Measurements from ENCODE around the gene RHOBTB1.

RHOBTB1 gene

GRCh38 chr10:60965696-60966095, 21.7 kb upstream of the RHOBTB1 start:
- Histone ChIP-seq H3K9ac (ENCODE audit: low read depth, low read length, poor library complexity, severe bottlenecking) (no peak overlapping the region), H2AFZ (ENCODE audit: low read length) (no peak overlapping the region), H3K9me2 (replicated peaks; ENCODE audit: low read depth, low read length) (no peaks in the 10 kb centered on the region), H3K79me2 (ENCODE audit: insufficient read depth, low read length) (no peaks in the 10 kb centered on the region), H3K36me3 (ENCODE audit: insufficient read depth, low read length) (no peaks in the 10 kb centered on the region), H3K9me3 (ENCODE audit: insufficient read depth, low read depth, low read length) (no peaks in the 10 kb centered on the region), H3K4me3 (ENCODE audit: low read length, poor library complexity, severe bottlenecking) (no peak overlapping the region), H4K20me1 (ENCODE audit: insufficient read depth, low read length, poor library complexity, severe bottlenecking) (no peaks in the 10 kb centered on the region), H3K4me2 (ENCODE audit: low read depth, low read length, poor library complexity, severe bottlenecking) (no peak overlapping the region), H3F3A (ENCODE audit: low read depth) (no peaks in the 10 kb centered on the region), H3K4me1 (ENCODE audit: insufficient read depth, low read length, poor library complexity, severe bottlenecking) (peaks cover 9% of the 10 kb centered on the region), H3K27me3 (ENCODE audit: insufficient read depth, low read length, poor library complexity, severe bottlenecking) (no peaks in the 10 kb centered on the region)
- no peak for TF ChIP-seq EZH2phosphoT487 (IDR thresholded peaks at IDR 0.05; ENCODE audit: borderline replicate concordance)
- TF ChIP-seq CTCF (conservative IDR thresholded peaks at IDR 0.05; ENCODE audit: low read length) = no peak

GRCh38 chr10:60964257-60965235, 20.6 kb upstream of the RHOBTB1 start:
- Histone ChIP-seq H3K9ac (ENCODE audit: low read depth, low read length, poor library complexity, severe bottlenecking) (no peak overlapping the region), H3K4me1 (ENCODE audit: insufficient read depth, low read length, poor library complexity, severe bottlenecking) (peaks cover 9% of the 10 kb centered on the region), H3K79me2 (ENCODE audit: insufficient read depth, low read length) (no peaks in the 10 kb centered on the region), H3K27me3 (ENCODE audit: insufficient read depth, low read length, poor library complexity, severe bottlenecking) (no peaks in the 10 kb centered on the region), H3K4me3 (ENCODE audit: low read length, poor library complexity, severe bottlenecking) (no peak overlapping the region), H3F3A (ENCODE audit: low read depth) (no peaks in the 10 kb centered on the region), H3K36me3 (ENCODE audit: insufficient read depth, low read length) (no peaks in the 10 kb centered on the region), H3K9me3 (ENCODE audit: insufficient read depth, low read depth, low read length) (no peaks in the 10 kb centered on the region), H3K4me2 (ENCODE audit: low read depth, low read length, poor library complexity, severe bottlenecking) (no peak overlapping the region), H2AFZ (ENCODE audit: low read length) (no peak overlapping the region), H3K9me2 (replicated peaks; ENCODE audit: low read depth, low read length) (no peaks in the 10 kb centered on the region), H4K20me1 (ENCODE audit: insufficient read depth, low read length, poor library complexity, severe bottlenecking) (no peaks in the 10 kb centered on the region)
- TF ChIP-seq EZH2phosphoT487 (IDR thresholded peaks at IDR 0.05; ENCODE audit: borderline replicate concordance) = no peak
- TF ChIP-seq CTCF (conservative IDR thresholded peaks at IDR 0.05; ENCODE audit: low read length) = peak; percentile 86

GRCh38 chr10:60963441-60964256, 19.7 kb upstream of the RHOBTB1 start:
- H3F3A ChIP-seq (ENCODE audit: low read depth) = no peaks in the 10 kb centered on the region
- H3K4me2 ChIP-seq (ENCODE audit: low read depth, low read length, poor library complexity, severe bottlenecking) = no peak overlapping the region
- TF ChIP-seq CTCF (conservative IDR thresholded peaks at IDR 0.05; ENCODE audit: low read length) (no peak), EZH2phosphoT487 (IDR thresholded peaks at IDR 0.05; ENCODE audit: borderline replicate concordance) (no peak)
- H4K20me1 ChIP-seq (ENCODE audit: insufficient read depth, low read length, poor library complexity, severe bottlenecking) = no peaks in the 10 kb centered on the region
- no peaks in the 10 kb centered on the region for H3K27me3 ChIP-seq (ENCODE audit: insufficient read depth, low read length, poor library complexity, severe bottlenecking)
- no peak overlapping the region for H2AFZ ChIP-seq (ENCODE audit: low read length)
- H3K4me3 ChIP-seq (ENCODE audit: low read length, poor library complexity, severe bottlenecking) = no peak overlapping the region
- H3K9ac ChIP-seq (ENCODE audit: low read depth, low read length, poor library complexity, severe bottlenecking) = no peak overlapping the region
- no peaks in the 10 kb centered on the region for H3K9me2 ChIP-seq (replicated peaks; ENCODE audit: low read depth, low read length)
- no peaks in the 10 kb centered on the region for H3K79me2 ChIP-seq (ENCODE audit: insufficient read depth, low read length)
- peaks cover 9% of the 10 kb centered on the region for H3K4me1 ChIP-seq (ENCODE audit: insufficient read depth, low read length, poor library complexity, severe bottlenecking)
- H3K36me3 ChIP-seq (ENCODE audit: insufficient read depth, low read length) = no peaks in the 10 kb centered on the region
- no peaks in the 10 kb centered on the region for H3K9me3 ChIP-seq (ENCODE audit: insufficient read depth, low read depth, low read length)

All from Loucy (cell line).